H9 (cell line): Measurements from ENCODE around the gene FAM217B. TPM values are rescaled to one million over a fixed set of nuclear protein-coding genes. Genes with fewer than 3 reads are reported as not detected.

ENCODE experiments used
- DNase-seq: peaks from one replicate; pipeline ENCODE4 v3.0.0-alpha.2; 2017
- H2AFZ ChIP-seq: one replicate; pipeline ENCODE4 v1.6.1; 2013; ENCODE audit warnings: mild to moderate bottlenecking, low read length, control low read depth, moderate library complexity
- H2AK5ac ChIP-seq: 2 replicates; pipeline ENCODE4 v1.6.1; 2013; ENCODE audit warnings: low read length, control low read depth, mixed read lengths; ENCODE audit not compliant: insufficient read length
- H2BK120ac ChIP-seq: one replicate; pipeline ENCODE4 v1.6.1; 2013; ENCODE audit warnings: low read depth, mild to moderate bottlenecking, low read length, control low read depth, inconsistent platforms; ENCODE audit not compliant: poor library complexity, severe bottlenecking
- H2BK12ac ChIP-seq: 2 replicates; pipeline ENCODE4 v1.6.1; 2013; ENCODE audit warnings: low read length, control low read depth, mixed read lengths, low read depth; ENCODE audit not compliant: insufficient read length
- H2BK15ac ChIP-seq: 2 replicates; pipeline ENCODE4 v1.6.1; 2013; ENCODE audit warnings: low read depth, low read length, control low read depth
- H2BK20ac ChIP-seq: one replicate; pipeline ENCODE4 v1.6.1; 2013; ENCODE audit warnings: low read depth, mild to moderate bottlenecking, low read length, control low read depth, inconsistent platforms; ENCODE audit not compliant: poor library complexity, severe bottlenecking
- H2BK5ac ChIP-seq: 2 replicates; pipeline ENCODE4 v1.6.1; 2013; ENCODE audit warnings: low read length, control low read depth, mixed read lengths; ENCODE audit not compliant: insufficient read length
- H3K14ac ChIP-seq: 2 replicates; pipeline ENCODE4 v1.6.1; 2013; ENCODE audit warnings: low read length, control low read depth; ENCODE audit not compliant: insufficient read depth
- H3K18ac ChIP-seq: 2 replicates; pipeline ENCODE4 v1.6.1; 2013; ENCODE audit warnings: low read depth, mild to moderate bottlenecking, mixed read lengths, low read length, control low read depth; ENCODE audit not compliant: insufficient read length
- H3K23ac ChIP-seq: 2 replicates; pipeline ENCODE4 v1.6.1; 2013; ENCODE audit warnings: low read length, control low read depth, mixed read lengths, low read depth; ENCODE audit not compliant: insufficient read length
- H3K23me2 ChIP-seq: 2 replicates; pipeline ENCODE4 v1.6.1; 2013; ENCODE audit warnings: low read depth, mild to moderate bottlenecking, mixed read lengths, low read length, control low read depth; ENCODE audit not compliant: insufficient read length, poor library complexity, severe bottlenecking
- H3K27ac ChIP-seq: 2 replicates; pipeline ENCODE4 v1.5.1; 2013; ENCODE audit warnings: low read length, control low read depth, mixed read lengths, low read depth; ENCODE audit not compliant: insufficient read length
- H3K27me3 ChIP-seq: 2 replicates; pipeline ENCODE4 v1.6.1; 2013; ENCODE audit warnings: low read length, control low read depth, inconsistent platforms; ENCODE audit not compliant: insufficient read depth
- H3K4ac ChIP-seq: 2 replicates; pipeline ENCODE4 v1.6.1; 2013; ENCODE audit warnings: low read depth, mild to moderate bottlenecking, control low read depth, inconsistent platforms, low read length, moderate library complexity
- H3K4me1 ChIP-seq: 2 replicates; pipeline ENCODE4 v1.6.1; 2013; ENCODE audit warnings: low read length, control low read depth, inconsistent platforms; ENCODE audit not compliant: insufficient read depth
- H3K4me2 ChIP-seq: 2 replicates; pipeline ENCODE4 v1.6.1; 2013; ENCODE audit warnings: low read length, control low read depth, mixed read lengths; ENCODE audit not compliant: insufficient read length, insufficient read depth
- H3K56ac ChIP-seq: 2 replicates; pipeline ENCODE4 v1.6.1; 2013; ENCODE audit warnings: low read depth, mild to moderate bottlenecking, mixed read lengths, low read length, control low read depth; ENCODE audit not compliant: insufficient read length
- H3K79me1 ChIP-seq: 2 replicates; pipeline ENCODE4 v1.6.1; 2013; ENCODE audit warnings: low read depth, mild to moderate bottlenecking, moderate library complexity, low read length, control low read depth, inconsistent platforms; ENCODE audit not compliant: insufficient read depth, poor library complexity, severe bottlenecking
- H3K79me2 ChIP-seq: 2 replicates; pipeline ENCODE4 v1.6.1; 2013; ENCODE audit warnings: low read length, control low read depth, inconsistent platforms; ENCODE audit not compliant: insufficient read depth
- H3K9ac ChIP-seq: 2 replicates; pipeline ENCODE4 v1.6.1; 2013; ENCODE audit warnings: low read length, control low read depth, mixed read lengths; ENCODE audit not compliant: insufficient read length; ENCODE audit errors: extremely low read depth
- H3K9me3 ChIP-seq: one replicate; pipeline ENCODE4 v1.6.1; 2013; ENCODE audit warnings: low read depth, low read length, inconsistent platforms; ENCODE audit not compliant: control insufficient read depth
- H3T11ph ChIP-seq: one replicate; pipeline ENCODE4 v1.6.1; 2013; ENCODE audit warnings: mild to moderate bottlenecking, low read length, control low read depth, inconsistent platforms
- H4K20me1 ChIP-seq: one replicate; pipeline ENCODE4 v1.6.1; 2013; ENCODE audit not compliant: control insufficient read depth, insufficient read length, insufficient read depth
- H4K5ac ChIP-seq: 2 replicates; pipeline ENCODE4 v1.6.1; 2013; ENCODE audit warnings: low read depth, mild to moderate bottlenecking, mixed read lengths, low read length, control low read depth; ENCODE audit not compliant: insufficient read length
- H4K8ac ChIP-seq: replicated peaks from 2 replicates; pipeline ENCODE4 v1.6.1; 2013; ENCODE audit warnings: low read length, control low read depth, mixed read lengths, low read depth; ENCODE audit not compliant: insufficient read length
- H4K91ac ChIP-seq: 2 replicates; pipeline ENCODE4 v1.6.1; 2013; ENCODE audit warnings: low read depth, mild to moderate bottlenecking, moderate library complexity, mixed read lengths, low read length, control low read depth; ENCODE audit not compliant: insufficient read length
- H3K27ac Mint-ChIP-seq, 3 experiments: 2 replicates in 2 of 3; 3 replicates in 1 of 3; pipeline ENCODE4 v1.8.0; 2020 to 2021; ENCODE audit warnings: mixed read lengths in 3 of 3, mild to moderate bottlenecking in 1 of 3, moderate library complexity in 1 of 3
- H3K27me3 Mint-ChIP-seq: 2 replicates; pipeline ENCODE4 v1.8.0; 2021; ENCODE audit warnings: low read depth, mild to moderate bottlenecking, moderate library complexity, mixed read lengths
- H3K36me3 Mint-ChIP-seq, 3 experiments: 2 replicates in 2 of 3; 3 replicates in 1 of 3; pipeline ENCODE4 v1.8.0; 2020 to 2021; ENCODE audit warnings: low read depth in 3 of 3, mixed read lengths in 3 of 3; ENCODE audit not compliant: insufficient read depth in 1 of 3
- H3K4me1 Mint-ChIP-seq, 2 experiments: 2 replicates each; pipeline ENCODE4 v1.8.0; 2020; ENCODE audit warnings: mixed read lengths in 2 of 2
- H3K4me3 Mint-ChIP-seq, 2 experiments: 2 replicates in 1 of 2; 3 replicates in 1 of 2; pipeline ENCODE4 v1.8.0; 2020 to 2021; ENCODE audit warnings: mild to moderate bottlenecking in 2 of 2, mixed read lengths in 2 of 2, moderate library complexity in 1 of 2
- H3K9me3 Mint-ChIP-seq, 2 experiments: 2 replicates in 1 of 2; 3 replicates in 1 of 2; pipeline ENCODE4 v1.8.0; 2020; ENCODE audit warnings: mild to moderate bottlenecking in 2 of 2, mixed read lengths in 2 of 2, moderate library complexity in 1 of 2
- WGBS: extraction: QIAGEN DNeasy Blood & Tissue Kit; methylation state at CpG from one replicate; pipeline ENCODE4 v1.1.7; 2013; ENCODE audit warnings: missing lambda C conversion rate, low lambda C conversion rate, mixed read lengths; ENCODE audit not compliant: insufficient read length; ENCODE audit errors: extremely low coverage; 5-methylcytosine and 5-hydroxymethylcytosine counted together
- total RNA-seq: library from RNA; stranded (reverse); gene quantifications from 2 replicates; pipeline ENCODE4 v1.2.1, GENCODE V29; 2021
- TF ChIP-seq, protein P1 (sequence below): fragments of 200-600 bp; sonication (generic); conservative IDR thresholded peaks from 3 replicates; pipeline ENCODE4 v1.8.0; 2021; ENCODE audit warnings: antibody characterized with exemption, mild to moderate bottlenecking

Gene FAM217B
- total RNA-seq, 1 experiment from 2014 or later, result 24.5 TPM

DNA sequence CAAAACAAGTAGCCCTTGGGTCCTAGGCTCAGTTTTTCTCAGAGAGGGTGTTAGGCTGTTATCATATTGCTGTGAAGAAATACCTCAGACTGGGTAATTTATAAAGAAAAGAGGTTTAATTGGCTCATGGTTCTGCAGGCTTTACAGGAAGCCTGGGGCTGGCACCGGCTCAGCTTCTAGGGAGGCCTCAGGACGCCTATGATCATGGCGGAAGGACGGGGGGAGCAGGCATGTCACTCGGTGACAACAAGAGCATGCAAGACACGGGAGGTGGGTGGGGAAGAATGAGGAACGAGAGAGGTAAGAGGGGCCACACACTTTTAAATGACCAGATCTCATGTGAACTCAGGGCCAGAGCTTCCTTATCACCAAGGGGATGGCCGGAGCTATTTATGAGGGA lies 45.0 kb downstream of the FAM217B start:
- Mint-ChIP-seq H3K27me3 (no peaks in the 10 kb centered on the region), H3K9me3 (no peaks in the 10 kb centered on the region), H3K27ac (no peak overlapping the region), H3K4me1 (peaks cover 15 to 18% of the 10 kb centered on the region in 2 experiments), H3K36me3 (peaks cover 0 to 2% (median 0%) of the 10 kb centered on the region in 3 experiments; a peak in 2 of 7 replicates), H3K4me3 (no peak overlapping the region)
- H3K4ac ChIP-seq, result no peak overlapping the region
- no peak overlapping the region for H3K27ac ChIP-seq
- no peak overlapping the region for H2BK120ac ChIP-seq
- H3K18ac ChIP-seq, result no peak overlapping the region
- H4K8ac ChIP-seq, result no peak overlapping the region
- no peak overlapping the region for H2BK5ac ChIP-seq
- H2AFZ ChIP-seq, result no peak overlapping the region
- no peak overlapping the region for H3K23ac ChIP-seq
- H3K79me1 ChIP-seq, result no peaks in the 10 kb centered on the region
- H3K27me3 ChIP-seq, result no peaks in the 10 kb centered on the region; the same call in 1 of the 2 replicates
- no peaks in the 10 kb centered on the region for H4K20me1 ChIP-seq
- H3K4me1 ChIP-seq, result no peaks in the 10 kb centered on the region
- no peak overlapping the region for H4K5ac ChIP-seq
- H2AK5ac ChIP-seq, result no peak overlapping the region
- H2BK15ac ChIP-seq, result no peak overlapping the region
- no peak overlapping the region for H3K9ac ChIP-seq
- no peak overlapping the region for H3T11ph ChIP-seq
- no peak overlapping the region for H4K91ac ChIP-seq
- no peak overlapping the region for H3K4me2 ChIP-seq
- no peak overlapping the region for H2BK20ac ChIP-seq
- H3K79me2 ChIP-seq, result no peaks in the 10 kb centered on the region
- H3K56ac ChIP-seq, result no peak overlapping the region
- no peak overlapping the region for H2BK12ac ChIP-seq
- H3K14ac ChIP-seq, result no peak overlapping the region
- no peaks in the 10 kb centered on the region for H3K23me2 ChIP-seq
- no peak for DNase-seq
- WGBS, result no CpG with 5 or more reads among the region's 8 CpGs
- no peaks in the 10 kb centered on the region for H3K9me3 ChIP-seq
- TF ChIP-seq, protein P1, sequence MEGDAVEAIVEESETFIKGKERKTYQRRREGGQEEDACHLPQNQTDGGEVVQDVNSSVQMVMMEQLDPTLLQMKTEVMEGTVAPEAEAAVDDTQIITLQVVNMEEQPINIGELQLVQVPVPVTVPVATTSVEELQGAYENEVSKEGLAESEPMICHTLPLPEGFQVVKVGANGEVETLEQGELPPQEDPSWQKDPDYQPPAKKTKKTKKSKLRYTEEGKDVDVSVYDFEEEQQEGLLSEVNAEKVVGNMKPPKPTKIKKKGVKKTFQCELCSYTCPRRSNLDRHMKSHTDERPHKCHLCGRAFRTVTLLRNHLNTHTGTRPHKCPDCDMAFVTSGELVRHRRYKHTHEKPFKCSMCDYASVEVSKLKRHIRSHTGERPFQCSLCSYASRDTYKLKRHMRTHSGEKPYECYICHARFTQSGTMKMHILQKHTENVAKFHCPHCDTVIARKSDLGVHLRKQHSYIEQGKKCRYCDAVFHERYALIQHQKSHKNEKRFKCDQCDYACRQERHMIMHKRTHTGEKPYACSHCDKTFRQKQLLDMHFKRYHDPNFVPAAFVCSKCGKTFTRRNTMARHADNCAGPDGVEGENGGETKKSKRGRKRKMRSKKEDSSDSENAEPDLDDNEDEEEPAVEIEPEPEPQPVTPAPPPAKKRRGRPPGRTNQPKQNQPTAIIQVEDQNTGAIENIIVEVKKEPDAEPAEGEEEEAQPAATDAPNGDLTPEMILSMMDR, result no peak
